ENCODE results near the gene DPF3.
A peak's percentile ranks its signal among the peaks of the same experiment; 100 is the strongest.

DPF3 gene

GRCh38 chr14:72677664-72678063, 216.2 kb downstream of the DPF3 start:
- no peak for TF ChIP-seq CTCF (IDR thresholded peaks at IDR 0.05; ENCODE audit: low read length, missing control alignments)

DNA sequence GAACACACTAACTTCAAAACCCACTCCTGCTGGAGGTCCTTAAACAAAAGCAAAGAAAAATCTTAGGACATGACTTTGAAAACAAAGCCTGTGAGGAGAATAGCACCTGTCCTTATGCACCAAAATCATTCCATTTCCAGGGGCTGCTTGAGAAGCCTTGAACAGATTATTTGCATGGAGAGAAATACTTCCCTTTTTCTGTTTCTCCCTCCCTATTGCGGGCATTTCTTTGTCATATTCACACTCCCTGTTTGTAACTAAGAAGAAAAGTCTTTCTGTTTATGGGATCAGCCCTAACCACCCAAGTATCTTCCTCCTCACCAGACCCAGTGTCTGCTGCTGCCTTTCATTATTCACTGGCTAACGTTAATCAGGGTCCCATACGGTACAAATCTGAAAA, 218.8 kb downstream of the DPF3 start:
- H3K4me3 ChIP-seq (replicated peaks; ENCODE audit: low read depth, low read length), result no peak overlapping the region
- no peak for TF ChIP-seq CTCF (IDR thresholded peaks at IDR 0.05; ENCODE audit: low read length, missing control alignments)
- no peak for DNase-seq (ENCODE audit: low read depth)

More at GRCh38 chr14:72677664-72678063, 216.2 kb downstream of the DPF3 start:
- no peak overlapping the region for H3K4me3 ChIP-seq (replicated peaks; ENCODE audit: low read depth, low read length)
- no peak for DNase-seq (ENCODE audit: low read depth)

DNA sequence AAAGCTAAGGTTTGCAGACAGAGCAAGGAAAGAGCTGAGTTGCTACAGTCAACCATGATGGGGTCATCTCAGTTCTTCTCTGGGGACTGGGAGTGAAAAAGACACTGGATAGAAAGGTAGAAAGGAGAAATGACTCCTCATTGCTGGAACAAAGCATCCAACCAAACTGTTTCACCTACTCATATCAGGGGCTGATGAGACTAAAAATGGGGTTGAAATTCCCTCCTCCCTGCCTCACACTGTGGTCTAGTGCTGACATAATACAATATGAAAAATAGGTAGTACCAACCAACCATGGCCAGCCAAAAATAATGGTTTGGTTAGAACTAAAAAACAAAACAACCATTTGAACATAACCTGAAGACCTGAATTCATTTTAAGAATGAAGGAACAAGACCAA, 220.7 kb downstream of the DPF3 start:
- DNase-seq (ENCODE audit: low read depth), result no peak

GRCh38 chr14:72666610-72667009, 227.3 kb downstream of the DPF3 start:
- no peak overlapping the region for H3K4me3 ChIP-seq (replicated peaks; ENCODE audit: low read depth, low read length)
- no peak for TF ChIP-seq CTCF (IDR thresholded peaks at IDR 0.05; ENCODE audit: low read length, missing control alignments)
- peak; percentile 68 for DNase-seq (ENCODE audit: low read depth)

More for the DNA sequence above, 220.7 kb downstream of the DPF3 start:
- no peak for TF ChIP-seq CTCF (IDR thresholded peaks at IDR 0.05; ENCODE audit: low read length, missing control alignments)
- H3K4me3 ChIP-seq (replicated peaks; ENCODE audit: low read depth, low read length), result no peak overlapping the region

- DNase-seq (ENCODE audit: low read depth), result peak; percentile 97
- no peak overlapping the region for H3K4me3 ChIP-seq (replicated peaks; ENCODE audit: low read depth, low read length)
- no peak for TF ChIP-seq CTCF (IDR thresholded peaks at IDR 0.05; ENCODE audit: low read length, missing control alignments)
Measured at GRCh38 chr14:72665259-72665658, 228.6 kb downstream of the DPF3 start.

DNA sequence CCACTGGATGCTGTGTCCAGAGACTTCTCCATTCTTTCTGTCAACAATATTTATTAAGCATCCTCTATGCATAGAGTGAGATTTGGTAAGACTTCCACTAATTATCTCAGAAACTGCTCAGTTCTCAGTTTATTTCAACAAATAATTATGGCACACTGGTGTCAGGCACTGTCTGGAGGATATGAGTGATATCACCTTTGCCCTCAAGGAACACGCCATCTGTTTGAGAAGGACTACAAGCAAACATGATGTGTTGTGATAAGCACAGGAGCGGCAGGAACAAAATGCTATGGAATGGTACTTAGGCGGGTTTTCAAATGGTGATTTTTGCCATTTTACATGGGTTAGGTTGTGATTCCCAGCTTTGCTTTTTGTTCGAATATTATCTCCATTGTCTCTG, 229.2 kb downstream of the DPF3 start:
- TF ChIP-seq CTCF (IDR thresholded peaks at IDR 0.05; ENCODE audit: low read length, missing control alignments), result no peak
- DNase-seq (ENCODE audit: low read depth), result no peak
- no peak overlapping the region for H3K4me3 ChIP-seq (replicated peaks; ENCODE audit: low read depth, low read length)

- peak; percentile 31 for DNase-seq (ENCODE audit: low read depth)
- no peak overlapping the region for H3K4me3 ChIP-seq (replicated peaks; ENCODE audit: low read depth, low read length)
- TF ChIP-seq CTCF (IDR thresholded peaks at IDR 0.05; ENCODE audit: low read length, missing control alignments), result no peak
Measured at GRCh38 chr14:72663956-72664650, 229.8 kb downstream of the DPF3 start.

Measured in fibroblast of pulmonary artery (primary cell).